ENCODE results near the gene SIN3A. TPM values are rescaled to one million over a fixed set of nuclear protein-coding genes. Genes with fewer than 3 reads are reported as not detected.

Gene SIN3A
- total and polyA plus RNA-seq, 2 experiments from 2014 or later, result 24.3 to 73.0 TPM

DNA sequence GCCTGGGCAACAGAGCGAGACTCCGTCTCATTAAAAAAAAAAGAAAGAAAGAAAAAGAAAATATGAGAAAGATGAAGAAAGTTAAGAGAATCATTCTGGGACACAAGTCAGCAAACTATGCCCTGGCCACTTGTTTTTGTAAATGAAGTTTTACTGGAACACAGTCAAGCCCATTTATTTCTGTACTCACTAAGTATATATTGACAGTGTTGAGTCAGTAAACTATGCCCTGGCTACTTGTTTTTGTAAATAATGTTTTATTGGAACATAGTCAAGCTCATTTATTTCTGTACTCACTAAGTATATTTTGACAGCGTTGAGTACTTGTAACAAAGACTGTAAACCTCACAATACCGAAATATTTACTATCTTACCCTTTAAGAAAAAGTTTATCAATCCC, 42.2 kb upstream of the SIN3A start (continued):
- TF ChIP-seq, protein P1, sequence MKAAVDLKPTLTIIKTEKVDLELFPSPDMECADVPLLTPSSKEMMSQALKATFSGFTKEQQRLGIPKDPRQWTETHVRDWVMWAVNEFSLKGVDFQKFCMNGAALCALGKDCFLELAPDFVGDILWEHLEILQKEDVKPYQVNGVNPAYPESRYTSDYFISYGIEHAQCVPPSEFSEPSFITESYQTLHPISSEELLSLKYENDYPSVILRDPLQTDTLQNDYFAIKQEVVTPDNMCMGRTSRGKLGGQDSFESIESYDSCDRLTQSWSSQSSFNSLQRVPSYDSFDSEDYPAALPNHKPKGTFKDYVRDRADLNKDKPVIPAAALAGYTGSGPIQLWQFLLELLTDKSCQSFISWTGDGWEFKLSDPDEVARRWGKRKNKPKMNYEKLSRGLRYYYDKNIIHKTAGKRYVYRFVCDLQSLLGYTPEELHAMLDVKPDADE (IDR thresholded peaks at IDR 0.05), result no peak
- no peak for TF ChIP-seq EZH2 (IDR thresholded peaks at IDR 0.05; ENCODE audit: low read depth, unreplicated experiment)
- no peak for TF ChIP-seq POLR2AphosphoS5 (IDR thresholded peaks at IDR 0.05; ENCODE audit: low read depth)
- TF ChIP-seq, protein P2, sequence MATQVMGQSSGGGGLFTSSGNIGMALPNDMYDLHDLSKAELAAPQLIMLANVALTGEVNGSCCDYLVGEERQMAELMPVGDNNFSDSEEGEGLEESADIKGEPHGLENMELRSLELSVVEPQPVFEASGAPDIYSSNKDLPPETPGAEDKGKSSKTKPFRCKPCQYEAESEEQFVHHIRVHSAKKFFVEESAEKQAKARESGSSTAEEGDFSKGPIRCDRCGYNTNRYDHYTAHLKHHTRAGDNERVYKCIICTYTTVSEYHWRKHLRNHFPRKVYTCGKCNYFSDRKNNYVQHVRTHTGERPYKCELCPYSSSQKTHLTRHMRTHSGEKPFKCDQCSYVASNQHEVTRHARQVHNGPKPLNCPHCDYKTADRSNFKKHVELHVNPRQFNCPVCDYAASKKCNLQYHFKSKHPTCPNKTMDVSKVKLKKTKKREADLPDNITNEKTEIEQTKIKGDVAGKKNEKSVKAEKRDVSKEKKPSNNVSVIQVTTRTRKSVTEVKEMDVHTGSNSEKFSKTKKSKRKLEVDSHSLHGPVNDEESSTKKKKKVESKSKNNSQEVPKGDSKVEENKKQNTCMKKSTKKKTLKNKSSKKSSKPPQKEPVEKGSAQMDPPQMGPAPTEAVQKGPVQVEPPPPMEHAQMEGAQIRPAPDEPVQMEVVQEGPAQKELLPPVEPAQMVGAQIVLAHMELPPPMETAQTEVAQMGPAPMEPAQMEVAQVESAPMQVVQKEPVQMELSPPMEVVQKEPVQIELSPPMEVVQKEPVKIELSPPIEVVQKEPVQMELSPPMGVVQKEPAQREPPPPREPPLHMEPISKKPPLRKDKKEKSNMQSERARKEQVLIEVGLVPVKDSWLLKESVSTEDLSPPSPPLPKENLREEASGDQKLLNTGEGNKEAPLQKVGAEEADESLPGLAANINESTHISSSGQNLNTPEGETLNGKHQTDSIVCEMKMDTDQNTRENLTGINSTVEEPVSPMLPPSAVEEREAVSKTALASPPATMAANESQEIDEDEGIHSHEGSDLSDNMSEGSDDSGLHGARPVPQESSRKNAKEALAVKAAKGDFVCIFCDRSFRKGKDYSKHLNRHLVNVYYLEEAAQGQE (IDR thresholded peaks at IDR 0.05; ENCODE audit: unreplicated experiment), result no peak
- no peak for TF ChIP-seq JUNB (IDR thresholded peaks at IDR 0.05; ENCODE audit: unreplicated experiment)
- TF ChIP-seq ZNF114 (CRISPR knock-in tag; IDR thresholded peaks at IDR 0.05), result no peak
- no peak for TF ChIP-seq STAT1 (IDR thresholded peaks at IDR 0.05; ENCODE audit: unreplicated experiment)

DNA sequence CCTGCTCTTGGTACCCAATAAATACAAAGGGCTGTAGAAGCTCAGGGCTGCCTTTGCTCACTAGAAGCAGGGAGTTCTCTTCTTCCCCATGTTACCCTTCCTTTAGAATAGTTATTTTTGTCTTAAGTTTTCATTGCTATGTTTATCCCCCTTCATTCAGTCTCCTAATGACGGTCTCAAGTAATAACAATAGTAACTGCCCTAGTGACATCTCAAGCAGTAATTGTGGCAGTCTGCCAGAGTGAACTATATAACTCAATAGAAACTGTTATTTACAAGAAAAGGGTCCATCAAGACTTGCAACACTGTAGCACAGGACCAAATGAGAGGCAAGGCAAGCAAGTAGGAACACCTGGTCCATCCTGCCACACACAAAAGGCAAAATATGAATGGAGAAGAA, 32.5 kb upstream of the SIN3A start:
- H3K4me1 ChIP-seq (ENCODE audit: insufficient read depth), result no peaks in the 10 kb centered on the region
- Mint-ChIP-seq H3K27ac (no peak overlapping the region), H3K9me3 (peaks cover 16% of the 10 kb centered on the region), H3K4me3 (no peak overlapping the region), H3K4me1 (no peaks in the 10 kb centered on the region), H3K36me3 (ENCODE audit: low read depth) (peaks cover 70% of the 10 kb centered on the region), H3K27me3 (ENCODE audit: insufficient read depth, low read depth, poor library complexity) (peaks cover 3% of the 10 kb centered on the region)
- no peaks in the 10 kb centered on the region for H3K27me3 ChIP-seq (ENCODE audit: insufficient read depth)
- no peak overlapping the region for H3K27ac ChIP-seq (ENCODE audit: low read depth)
- no peak overlapping the region for H2AFZ ChIP-seq
- no peak for ATAC-seq
- no peak overlapping the region for H3K4me2 ChIP-seq
- no peak overlapping the region for H3K4me3 ChIP-seq
- no peaks in the 10 kb centered on the region for H3K79me2 ChIP-seq (replicated peaks; ENCODE audit: insufficient read depth)
- no peaks in the 10 kb centered on the region; the same call in 1 of the 2 replicates for H4K20me1 ChIP-seq (replicated peaks; ENCODE audit: insufficient read depth)
- no peak for DNase-seq (ENCODE audit: low spot score)
- peaks cover 41% of the 10 kb centered on the region for H3K36me3 ChIP-seq (ENCODE audit: insufficient read depth)
- no peaks in the 10 kb centered on the region; the same call in 1 of the 2 replicates for H3F3A ChIP-seq (replicated peaks; ENCODE audit: low read depth)
- H3K9me2 ChIP-seq (ENCODE audit: insufficient read depth), result no peaks in the 10 kb centered on the region
- no peak for TF ChIP-seq EZH2 (IDR thresholded peaks at IDR 0.05; ENCODE audit: low read depth, unreplicated experiment)
- no peak for TF ChIP-seq CREB1 (CRISPR knock-in tag; IDR thresholded peaks at IDR 0.05; ENCODE audit: low read depth)
- no peak for TF ChIP-seq EZH2phosphoT487 (IDR thresholded peaks at IDR 0.05; ENCODE audit: unreplicated experiment)
- TF ChIP-seq, protein P3, sequence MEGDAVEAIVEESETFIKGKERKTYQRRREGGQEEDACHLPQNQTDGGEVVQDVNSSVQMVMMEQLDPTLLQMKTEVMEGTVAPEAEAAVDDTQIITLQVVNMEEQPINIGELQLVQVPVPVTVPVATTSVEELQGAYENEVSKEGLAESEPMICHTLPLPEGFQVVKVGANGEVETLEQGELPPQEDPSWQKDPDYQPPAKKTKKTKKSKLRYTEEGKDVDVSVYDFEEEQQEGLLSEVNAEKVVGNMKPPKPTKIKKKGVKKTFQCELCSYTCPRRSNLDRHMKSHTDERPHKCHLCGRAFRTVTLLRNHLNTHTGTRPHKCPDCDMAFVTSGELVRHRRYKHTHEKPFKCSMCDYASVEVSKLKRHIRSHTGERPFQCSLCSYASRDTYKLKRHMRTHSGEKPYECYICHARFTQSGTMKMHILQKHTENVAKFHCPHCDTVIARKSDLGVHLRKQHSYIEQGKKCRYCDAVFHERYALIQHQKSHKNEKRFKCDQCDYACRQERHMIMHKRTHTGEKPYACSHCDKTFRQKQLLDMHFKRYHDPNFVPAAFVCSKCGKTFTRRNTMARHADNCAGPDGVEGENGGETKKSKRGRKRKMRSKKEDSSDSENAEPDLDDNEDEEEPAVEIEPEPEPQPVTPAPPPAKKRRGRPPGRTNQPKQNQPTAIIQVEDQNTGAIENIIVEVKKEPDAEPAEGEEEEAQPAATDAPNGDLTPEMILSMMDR (conservative IDR thresholded peaks at IDR 0.05; ENCODE audit: low read depth in 2 of 2), result no peak
- TF ChIP-seq ZNF114 (CRISPR knock-in tag; IDR thresholded peaks at IDR 0.05), result no peak
- TF ChIP-seq, protein P4, sequence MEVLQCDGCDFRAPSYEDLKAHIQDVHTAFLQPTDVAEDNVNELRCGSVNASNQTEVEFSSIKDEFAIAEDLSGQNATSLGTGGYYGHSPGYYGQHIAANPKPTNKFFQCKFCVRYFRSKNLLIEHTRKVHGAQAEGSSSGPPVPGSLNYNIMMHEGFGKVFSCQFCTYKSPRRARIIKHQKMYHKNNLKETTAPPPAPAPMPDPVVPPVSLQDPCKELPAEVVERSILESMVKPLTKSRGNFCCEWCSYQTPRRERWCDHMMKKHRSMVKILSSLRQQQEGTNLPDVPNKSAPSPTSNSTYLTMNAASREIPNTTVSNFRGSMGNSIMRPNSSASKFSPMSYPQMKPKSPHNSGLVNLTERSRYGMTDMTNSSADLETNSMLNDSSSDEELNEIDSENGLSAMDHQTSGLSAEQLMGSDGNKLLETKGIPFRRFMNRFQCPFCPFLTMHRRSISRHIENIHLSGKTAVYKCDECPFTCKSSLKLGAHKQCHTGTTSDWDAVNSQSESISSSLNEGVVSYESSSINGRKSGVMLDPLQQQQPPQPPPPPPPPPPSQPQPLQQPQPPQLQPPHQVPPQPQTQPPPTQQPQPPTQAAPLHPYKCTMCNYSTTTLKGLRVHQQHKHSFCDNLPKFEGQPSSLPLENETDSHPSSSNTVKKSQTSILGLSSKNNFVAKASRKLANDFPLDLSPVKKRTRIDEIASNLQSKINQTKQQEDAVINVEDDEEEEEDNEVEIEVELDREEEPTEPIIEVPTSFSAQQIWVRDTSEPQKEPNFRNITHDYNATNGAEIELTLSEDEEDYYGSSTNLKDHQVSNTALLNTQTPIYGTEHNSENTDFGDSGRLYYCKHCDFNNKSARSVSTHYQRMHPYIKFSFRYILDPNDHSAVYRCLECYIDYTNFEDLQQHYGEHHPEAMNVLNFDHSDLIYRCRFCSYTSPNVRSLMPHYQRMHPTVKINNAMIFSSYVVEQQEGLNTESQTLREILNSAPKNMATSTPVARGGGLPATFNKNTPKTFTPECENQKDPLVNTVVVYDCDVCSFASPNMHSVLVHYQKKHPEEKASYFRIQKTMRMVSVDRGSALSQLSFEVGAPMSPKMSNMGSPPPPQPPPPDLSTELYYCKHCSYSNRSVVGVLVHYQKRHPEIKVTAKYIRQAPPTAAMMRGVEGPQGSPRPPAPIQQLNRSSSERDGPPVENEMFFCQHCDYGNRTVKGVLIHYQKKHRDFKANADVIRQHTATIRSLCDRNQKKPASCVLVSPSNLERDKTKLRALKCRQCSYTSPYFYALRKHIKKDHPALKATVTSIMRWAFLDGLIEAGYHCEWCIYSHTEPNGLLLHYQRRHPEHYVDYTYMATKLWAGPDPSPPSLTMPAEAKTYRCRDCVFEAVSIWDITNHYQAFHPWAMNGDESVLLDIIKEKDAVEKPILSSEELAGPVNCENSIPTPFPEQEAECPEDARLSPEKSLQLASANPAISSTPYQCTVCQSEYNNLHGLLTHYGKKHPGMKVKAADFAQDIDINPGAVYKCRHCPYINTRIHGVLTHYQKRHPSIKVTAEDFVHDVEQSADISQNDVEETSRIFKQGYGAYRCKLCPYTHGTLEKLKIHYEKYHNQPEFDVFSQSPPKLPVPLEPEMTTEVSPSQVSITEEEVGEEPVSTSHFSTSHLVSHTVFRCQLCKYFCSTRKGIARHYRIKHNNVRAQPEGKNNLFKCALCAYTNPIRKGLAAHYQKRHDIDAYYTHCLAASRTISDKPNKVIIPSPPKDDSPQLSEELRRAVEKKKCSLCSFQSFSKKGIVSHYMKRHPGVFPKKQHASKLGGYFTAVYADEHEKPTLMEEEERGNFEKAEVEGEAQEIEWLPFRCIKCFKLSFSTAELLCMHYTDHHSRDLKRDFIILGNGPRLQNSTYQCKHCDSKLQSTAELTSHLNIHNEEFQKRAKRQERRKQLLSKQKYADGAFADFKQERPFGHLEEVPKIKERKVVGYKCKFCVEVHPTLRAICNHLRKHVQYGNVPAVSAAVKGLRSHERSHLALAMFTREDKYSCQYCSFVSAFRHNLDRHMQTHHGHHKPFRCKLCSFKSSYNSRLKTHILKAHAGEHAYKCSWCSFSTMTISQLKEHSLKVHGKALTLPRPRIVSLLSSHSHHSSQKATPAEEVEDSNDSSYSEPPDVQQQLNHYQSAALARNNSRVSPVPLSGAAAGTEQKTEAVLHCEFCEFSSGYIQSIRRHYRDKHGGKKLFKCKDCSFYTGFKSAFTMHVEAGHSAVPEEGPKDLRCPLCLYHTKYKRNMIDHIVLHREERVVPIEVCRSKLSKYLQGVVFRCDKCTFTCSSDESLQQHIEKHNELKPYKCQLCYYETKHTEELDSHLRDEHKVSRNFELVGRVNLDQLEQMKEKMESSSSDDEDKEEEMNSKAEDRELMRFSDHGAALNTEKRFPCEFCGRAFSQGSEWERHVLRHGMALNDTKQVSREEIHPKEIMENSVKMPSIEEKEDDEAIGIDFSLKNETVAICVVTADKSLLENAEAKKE (CRISPR knock-in tag; IDR thresholded peaks at IDR 0.05), result no peak
- TF ChIP-seq, protein P1 (IDR thresholded peaks at IDR 0.05), result no peak

All from GM23338 (cell line).